ENCODE results near the gene MLLT10. TPM values are rescaled to one million over a fixed set of nuclear protein-coding genes. Genes with fewer than 3 reads are reported as not detected.

MLLT10 gene
- total and polyA plus RNA-seq, 2 of the 8 experiments (the other 6 are each of a cell fraction or from before 2014, with no cell fraction given): 53.1 to 62.1 TPM

- no peak overlapping the region for H3K4ac ChIP-seq (replicated peaks; ENCODE audit: insufficient read length, low read depth, low read length)
- no peak overlapping the region for H4K5ac ChIP-seq (ENCODE audit: insufficient read length, low read depth, low read length)
- H3K79me1 ChIP-seq (ENCODE audit: low read depth, low read length): no peaks in the 10 kb centered on the region; the same call in 1 of the 2 replicates
- H2BK20ac ChIP-seq (ENCODE audit: low read length): no peak overlapping the region
- WGBS, 2 experiments (ENCODE audit: extremely low coverage in 1 of 2, insufficient coverage in 1 of 2, insufficient read length in 1 of 2, insufficient replicate concordance in 2 of 2, low coverage in 1 of 2, low lambda C conversion rate in 2 of 2, missing lambda C conversion rate in 1 of 2): 93% methylated on average over 3 of the region's 3 CpGs; no CpG with 5 or more reads in 1 of the 2 experiments
- no peak overlapping the region for H2BK12ac ChIP-seq (ENCODE audit: low read depth, low read length)
- peaks cover 0 to 27% (median 0%) of the 10 kb centered on the region in 4 experiments; a peak in 3 of 8 replicates for H3K36me3 ChIP-seq (ENCODE audit: control insufficient read depth in 2 of 4, insufficient read depth in 4 of 4, low read length in 3 of 4)
- no peak overlapping the region for H3K9ac ChIP-seq (replicated peaks in 1 of 4; ENCODE audit: extremely low read depth in 1 of 4, low read depth in 3 of 4, low read length in 3 of 4)
- H3K79me2 ChIP-seq (ENCODE audit: control insufficient read depth in 1 of 2, insufficient read depth in 2 of 2, low read length in 2 of 2): peaks cover 0 to 20% of the 10 kb centered on the region in 2 experiments; a peak in 2 of 4 replicates
- H4K8ac ChIP-seq (ENCODE audit: extremely low read depth, insufficient read depth, low read length): no peak overlapping the region
- H3K56ac ChIP-seq (replicated peaks; ENCODE audit: insufficient read length, low read depth, low read length): no peak overlapping the region
- DNase-seq (ENCODE audit: low read depth in 1 of 2, low spot score in 2 of 2) (no peak), FAIRE-seq (no peak)
- no peak overlapping the region for H2BK120ac ChIP-seq (replicated peaks; ENCODE audit: low read depth, low read length)
- H2AFZ ChIP-seq (ENCODE audit: low read length): no peak overlapping the region
- H3K27ac ChIP-seq (ENCODE audit: low read depth, low read length): no peak overlapping the region
- no peaks in the 10 kb centered on the region for H3K4me1 ChIP-seq (replicated peaks in 1 of 4; ENCODE audit: control insufficient read depth in 3 of 4, insufficient read depth in 4 of 4, low read length in 3 of 4)
- ChIA-PET CTCF (ENCODE audit: partially characterized antibody) (no interaction called here), POLR2A (ENCODE audit: partially characterized antibody) (interaction anchor here (0.9 to 1.0 kb wide), 2 partner anchors 12 to 91 kb away, joined by 3 to 4 read pairs; no protein-coding TSS in a partner anchor)
- H3K14ac ChIP-seq (ENCODE audit: insufficient read length): no peak overlapping the region
- H2BK15ac ChIP-seq (ENCODE audit: low read length): no peak overlapping the region
- H3K18ac ChIP-seq (ENCODE audit: extremely low read depth, low read length): no peak overlapping the region
- no peaks in the 10 kb centered on the region for H3K9me3 ChIP-seq (ENCODE audit: insufficient read depth in 2 of 2, low read depth in 1 of 2, low read length in 1 of 2)
- H4K91ac ChIP-seq (replicated peaks; ENCODE audit: insufficient read length, low read length): no peak overlapping the region
- no peak overlapping the region for H3K4me3 ChIP-seq (ENCODE audit: extremely low read depth in 1 of 4, insufficient read depth in 2 of 4, low read depth in 3 of 4, low read length in 4 of 4)
- no peak overlapping the region for H3K4me2 ChIP-seq (ENCODE audit: insufficient read depth in 1 of 2, low read depth in 2 of 2, low read length in 2 of 2)
- no peak overlapping the region for H3K23ac ChIP-seq (ENCODE audit: insufficient read length)
- no peaks in the 10 kb centered on the region; the same call in 1 of the 2 replicates for H3K23me2 ChIP-seq (ENCODE audit: low read depth, low read length)
- H3K27me3 ChIP-seq (replicated peaks in 1 of 4; ENCODE audit: control insufficient read depth in 3 of 4, extremely low read depth in 1 of 4, insufficient read depth in 3 of 4, low read length in 3 of 4): no peaks in the 10 kb centered on the region
- no peak overlapping the region for H2BK5ac ChIP-seq (ENCODE audit: low read depth, low read length)
- H2AK5ac ChIP-seq (ENCODE audit: low read depth, low read length): no peak overlapping the region
- H4K20me1 ChIP-seq (replicated peaks in 1 of 2; ENCODE audit: control insufficient read depth in 1 of 2, insufficient read depth in 2 of 2, low read length in 2 of 2): no peaks in the 10 kb centered on the region
- TF ChIP-seq SP1 (IDR thresholded peaks at IDR 0.05; ENCODE audit: low read depth, low read length): no peak
- TF ChIP-seq TBP (IDR thresholded peaks at IDR 0.05; ENCODE audit: low read depth, low read length): no peak
- TF ChIP-seq JUN (IDR thresholded peaks at IDR 0.05; ENCODE audit: low read depth, low read length): no peak
- no peak for TF ChIP-seq CHD2 (IDR thresholded peaks at IDR 0.05; ENCODE audit: low read length)
- no peak for TF ChIP-seq CBX8 (IDR thresholded peaks at IDR 0.05; ENCODE audit: borderline replicate concordance, low read depth, low read length)
- TF ChIP-seq NRF1 (IDR thresholded peaks at IDR 0.05; ENCODE audit: low read depth, low read length): no peak
- TF ChIP-seq ATF2 (IDR thresholded peaks at IDR 0.05; ENCODE audit: low read length): no peak
- TF ChIP-seq BRCA1 (IDR thresholded peaks at IDR 0.05; ENCODE audit: low read depth, low read length): no peak
- TF ChIP-seq POLR2AphosphoS5 (IDR thresholded peaks at IDR 0.05; ENCODE audit: low read depth, low read length): no peak
- TF ChIP-seq ATF3 (IDR thresholded peaks at IDR 0.05; ENCODE audit: insufficient read depth, low read depth, low read length): no peak
- TF ChIP-seq CEBPB (IDR thresholded peaks at IDR 0.05; ENCODE audit: low read depth, low read length): no peak; the same call in 1 of the 2 replicates
- TF ChIP-seq HDAC6 (IDR thresholded peaks at IDR 0.05; ENCODE audit: low read depth, low read length): no peak
- no peak for TF ChIP-seq SIRT6 (IDR thresholded peaks at IDR 0.05; ENCODE audit: low read length)
- no peak for TF ChIP-seq FOSL1 (IDR thresholded peaks at IDR 0.05; ENCODE audit: insufficient read depth, low read depth, low read length)
Measured at GRCh38 chr10:21617267-21617666, 83.2 kb downstream of the MLLT10 start.
